ENCODE results near the gene SRSF12. TPM values are rescaled to one million over a fixed set of nuclear protein-coding genes. Genes with fewer than 3 reads are reported as not detected.

The SRSF12 gene
- total RNA-seq, 1 experiment from 2014 or later: not detected

- Histone ChIP-seq H3K36me3 (ENCODE audit: control insufficient read depth in 1 of 2, insufficient read depth in 2 of 2, low read length in 2 of 2) (no peaks in the 10 kb centered on the region), H3K4me3 (replicated peaks in 1 of 2; ENCODE audit: low read depth in 1 of 2, low read length in 2 of 2) (no peak overlapping the region), H3K79me2 (ENCODE audit: insufficient read depth, low read length) (no peaks in the 10 kb centered on the region), H2AFZ (ENCODE audit: low read depth, low read length, poor library complexity, severe bottlenecking) (no peak overlapping the region), H3K27me3 (ENCODE audit: insufficient read depth, low read length) (no peaks in the 10 kb centered on the region), H3K9me3 (ENCODE audit: control insufficient read depth in 1 of 2, insufficient read depth in 1 of 2, low read depth in 1 of 2, low read length in 2 of 2) (no peaks in the 10 kb centered on the region), H3K27ac (ENCODE audit: low read depth, low read length) (no peak overlapping the region), H4K20me1 (ENCODE audit: insufficient read depth) (no peaks in the 10 kb centered on the region), H3K9me2 (ENCODE audit: insufficient read depth) (no peaks in the 10 kb centered on the region), H3K4me2 (ENCODE audit: low read length) (no peak overlapping the region), H3K4me1 (ENCODE audit: control insufficient read depth in 1 of 2, insufficient read depth in 2 of 2, low read length in 2 of 2) (peaks cover 13 to 16% of the 10 kb centered on the region in 2 experiments), H3K9ac (ENCODE audit: low read length) (no peak overlapping the region)
- no peak for TF ChIP-seq ZNF274 (IDR thresholded peaks at IDR 0.05; ENCODE audit: low read depth, low read length)
- TF ChIP-seq SP1 (IDR thresholded peaks at IDR 0.05; ENCODE audit: low read depth): no peak
- TF ChIP-seq POLR2A (IDR thresholded peaks at IDR 0.05; ENCODE audit: borderline replicate concordance, extremely low read depth, insufficient read depth, insufficient read length): no peak
- TF ChIP-seq FOSL1 (IDR thresholded peaks at IDR 0.05; ENCODE audit: low read depth): no peak
- no peak for TF ChIP-seq EZH2 (IDR thresholded peaks at IDR 0.05)
- no peak for TF ChIP-seq SIN3A (IDR thresholded peaks at IDR 0.05; ENCODE audit: low read depth)
- TF ChIP-seq ELF1 (IDR thresholded peaks at IDR 0.05; ENCODE audit: borderline replicate concordance, low read depth): no peak
- TF ChIP-seq POLR2AphosphoS5 (IDR thresholded peaks at IDR 0.05; ENCODE audit: low read depth, low read length): no peak
- TF ChIP-seq JUND (IDR thresholded peaks at IDR 0.05): no peak
- TF ChIP-seq, protein P1, sequence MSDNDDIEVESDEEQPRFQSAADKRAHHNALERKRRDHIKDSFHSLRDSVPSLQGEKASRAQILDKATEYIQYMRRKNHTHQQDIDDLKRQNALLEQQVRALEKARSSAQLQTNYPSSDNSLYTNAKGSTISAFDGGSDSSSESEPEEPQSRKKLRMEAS (IDR thresholded peaks at IDR 0.05): no peak
- no peak for TF ChIP-seq RAD21 (IDR thresholded peaks at IDR 0.05; ENCODE audit: low read depth)
- TF ChIP-seq, protein P2, sequence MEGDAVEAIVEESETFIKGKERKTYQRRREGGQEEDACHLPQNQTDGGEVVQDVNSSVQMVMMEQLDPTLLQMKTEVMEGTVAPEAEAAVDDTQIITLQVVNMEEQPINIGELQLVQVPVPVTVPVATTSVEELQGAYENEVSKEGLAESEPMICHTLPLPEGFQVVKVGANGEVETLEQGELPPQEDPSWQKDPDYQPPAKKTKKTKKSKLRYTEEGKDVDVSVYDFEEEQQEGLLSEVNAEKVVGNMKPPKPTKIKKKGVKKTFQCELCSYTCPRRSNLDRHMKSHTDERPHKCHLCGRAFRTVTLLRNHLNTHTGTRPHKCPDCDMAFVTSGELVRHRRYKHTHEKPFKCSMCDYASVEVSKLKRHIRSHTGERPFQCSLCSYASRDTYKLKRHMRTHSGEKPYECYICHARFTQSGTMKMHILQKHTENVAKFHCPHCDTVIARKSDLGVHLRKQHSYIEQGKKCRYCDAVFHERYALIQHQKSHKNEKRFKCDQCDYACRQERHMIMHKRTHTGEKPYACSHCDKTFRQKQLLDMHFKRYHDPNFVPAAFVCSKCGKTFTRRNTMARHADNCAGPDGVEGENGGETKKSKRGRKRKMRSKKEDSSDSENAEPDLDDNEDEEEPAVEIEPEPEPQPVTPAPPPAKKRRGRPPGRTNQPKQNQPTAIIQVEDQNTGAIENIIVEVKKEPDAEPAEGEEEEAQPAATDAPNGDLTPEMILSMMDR (IDR thresholded peaks at IDR 0.05 in 2 of 3, conservative IDR thresholded peaks at IDR 0.05 in 1 of 3; ENCODE audit: borderline replicate concordance in 1 of 3, insufficient read depth in 1 of 3, low read depth in 2 of 3, low read length in 2 of 3): no peak
- ChIA-PET POLR2A (interaction anchor here (1.7 kb wide), 1 partner anchor 12 kb away, joined by 6 read pairs; the partner anchor contains the start of gene PNRC1), RAD21 (ENCODE audit: low non-redundant PET in 1 of 2, low total read pairs in 2 of 2, uncharacterized antibody in 2 of 2, unreplicated experiment in 2 of 2) (interaction anchor here in 1 of 2 experiments (1.1 kb wide), 1 partner anchor 85 kb away, joined by 7 read pairs; no protein-coding TSS in a partner anchor), CTCF (no interaction called here)
- ATAC-seq: no peak
- intact Hi-C loops (cut with micrococcal nuclease): no loop called here
- no TSS peak for BruUV-seq (replicated peaks)
- no peak for DNase-seq (ENCODE audit: low read depth, low spot score)
These were observed 49.2 kb downstream of the SRSF12 start for GRCh38 chr6:89068695-89069094.
